Mesodermal cell (in vitro differentiated cells): Measurements from ENCODE around the gene EFNA2.

Source experiments
- H3K27ac ChIP-seq: 2 replicates; pipeline ENCODE4 v1.7.0; 2013; ENCODE audit warnings: mild to moderate bottlenecking, low read depth, low read length, moderate library complexity; ENCODE audit not compliant: severe bottlenecking
- H3K36me3 ChIP-seq: 2 replicates; pipeline ENCODE4 v1.7.1; 2013; ENCODE audit warnings: mild to moderate bottlenecking, low read length, moderate library complexity; ENCODE audit not compliant: control insufficient read depth, insufficient read depth
- H3K4me1 ChIP-seq: one replicate; pipeline ENCODE4 v1.7.1; 2013; ENCODE audit warnings: mild to moderate bottlenecking, low read length; ENCODE audit not compliant: insufficient read depth, control insufficient read depth, poor library complexity, severe bottlenecking
- H3K4me3 ChIP-seq: 2 replicates; pipeline ENCODE4 v1.7.0; 2013; ENCODE audit warnings: low read length, control low read depth, mild to moderate bottlenecking; ENCODE audit not compliant: insufficient read depth, poor library complexity, severe bottlenecking; ENCODE audit errors: extremely low read depth
- H3K9me3 ChIP-seq: 2 replicates; pipeline ENCODE4 v1.7.1; 2013; ENCODE audit warnings: mild to moderate bottlenecking, low read length, moderate library complexity; ENCODE audit not compliant: control insufficient read depth
- WGBS, 2 experiments: methylation state at CpG; one replicate each; pipeline ENCODE4 v1.1.5; 2013; ENCODE audit warnings: missing lambda C conversion rate in 2 of 2; ENCODE audit not compliant: insufficient coverage in 2 of 2; 5-methylcytosine and 5-hydroxymethylcytosine counted together

Gene EFNA2

GRCh38 chr19:1275260-1275975 lies 10.3 kb upstream of the EFNA2 start, which contains the start of gene FAM174C:
Gene FAM174C, plus strand, starts transcription at chr19:1275530. Its CDS starts 20 bp downstream, at chr19:1275550.
- Histone ChIP-seq H3K27ac (peak within 1 kb of the TSS; percentile 99), H3K4me1 (peaks cover 33% of the 10 kb centered on the region), H3K4me3 (peak within 1 kb of the TSS; percentile 52), H3K9me3 (no peaks in the 10 kb centered on the region), H3K36me3 (peaks cover 61% of the 10 kb centered on the region)
- 0% methylated on average over 73 to 90 of the region's 98 CpGs for WGBS, 2 experiments

- peaks cover 54% of the 10 kb centered on the region for H3K36me3 ChIP-seq
- WGBS, 2 experiments: 16 to 20% methylated on average over 36 of the region's 43 CpGs
These were observed 9.6 kb upstream of the EFNA2 start for GRCh38 chr19:1275976-1276627.

GRCh38 chr19:1276628-1277022 lies 9.0 kb upstream of the EFNA2 start:
- peaks cover 21% of the 10 kb centered on the region for H3K4me1 ChIP-seq
- H3K4me3 ChIP-seq: peak overlapping the region; percentile 52
- no peak overlapping the region for H3K27ac ChIP-seq
- 86 to 88% methylated on average over 10 of the region's 10 CpGs for WGBS, 2 experiments
- H3K9me3 ChIP-seq: no peaks in the 10 kb centered on the region
- peaks cover 49% of the 10 kb centered on the region for H3K36me3 ChIP-seq

More at GRCh38 chr19:1275976-1276627, 9.6 kb upstream of the EFNA2 start:
- Histone ChIP-seq H3K9me3 (no peaks in the 10 kb centered on the region), H3K27ac (peak overlapping the region; percentile 99), H3K4me1 (peaks cover 26% of the 10 kb centered on the region), H3K4me3 (peak overlapping the region; percentile 52)

GRCh38 chr19:1277061-1277460 lies 8.6 kb upstream of the EFNA2 start:
- no peak overlapping the region for H3K27ac ChIP-seq
- WGBS, 2 experiments: 94 to 98% methylated on average over 14 to 15 of the region's 15 CpGs
- H3K4me1 ChIP-seq: peaks cover 17% of the 10 kb centered on the region
- peaks cover 45% of the 10 kb centered on the region for H3K36me3 ChIP-seq
- H3K4me3 ChIP-seq: no peak overlapping the region
- H3K9me3 ChIP-seq: no peaks in the 10 kb centered on the region

GRCh38 chr19:1278074-1278473 lies 7.6 kb upstream of the EFNA2 start:
- no peaks in the 10 kb centered on the region for H3K9me3 ChIP-seq
- 94 to 95% methylated on average over 9 to 11 of the region's 12 CpGs for WGBS, 2 experiments
- H3K4me1 ChIP-seq: peaks cover 9% of the 10 kb centered on the region
- no peak overlapping the region for H3K4me3 ChIP-seq
- H3K36me3 ChIP-seq: peaks cover 35% of the 10 kb centered on the region
- no peak overlapping the region for H3K27ac ChIP-seq

- peaks cover 7% of the 10 kb centered on the region for H3K4me1 ChIP-seq
- H3K4me3 ChIP-seq: no peak overlapping the region
- H3K9me3 ChIP-seq: no peaks in the 10 kb centered on the region
- peaks cover 25% of the 10 kb centered on the region for H3K36me3 ChIP-seq
- no peak overlapping the region for H3K27ac ChIP-seq
- 92 to 96% methylated on average over 21 to 23 of the region's 25 CpGs for WGBS, 2 experiments
These were observed 6.7 kb upstream of the EFNA2 start for GRCh38 chr19:1278713-1279660.

GRCh38 chr19:1279782-1280341 lies 5.8 kb upstream of the EFNA2 start:
- H3K27ac ChIP-seq: no peak overlapping the region
- H3K9me3 ChIP-seq: no peaks in the 10 kb centered on the region
- 41 to 43% methylated on average over 9 of the region's 10 CpGs for WGBS, 2 experiments
- no peak overlapping the region for H3K4me3 ChIP-seq
- H3K36me3 ChIP-seq: peaks cover 17% of the 10 kb centered on the region
- no peaks in the 10 kb centered on the region for H3K4me1 ChIP-seq

GRCh38 chr19:1280636-1281568 lies 4.8 kb upstream of the EFNA2 start:
- H3K36me3 ChIP-seq: peaks cover 15% of the 10 kb centered on the region
- 93 to 94% methylated on average over 48 to 50 of the region's 53 CpGs for WGBS, 2 experiments
- H3K4me1 ChIP-seq: no peaks in the 10 kb centered on the region
- no peak overlapping the region for H3K4me3 ChIP-seq
- no peak overlapping the region for H3K27ac ChIP-seq
- no peaks in the 10 kb centered on the region for H3K9me3 ChIP-seq

GRCh38 chr19:1281569-1282287 lies 3.9 kb upstream of the EFNA2 start:
- 86 to 89% methylated on average over 8 to 15 of the region's 15 CpGs for WGBS, 2 experiments
- H3K9me3 ChIP-seq: no peaks in the 10 kb centered on the region
- H3K4me3 ChIP-seq: no peak overlapping the region
- H3K4me1 ChIP-seq: peaks cover under 1% of the 10 kb centered on the region
- H3K36me3 ChIP-seq: peaks cover 15% of the 10 kb centered on the region
- H3K27ac ChIP-seq: no peak overlapping the region
